ENCODE measurements around the gene AFF2.

Gene AFF2

DNA sequence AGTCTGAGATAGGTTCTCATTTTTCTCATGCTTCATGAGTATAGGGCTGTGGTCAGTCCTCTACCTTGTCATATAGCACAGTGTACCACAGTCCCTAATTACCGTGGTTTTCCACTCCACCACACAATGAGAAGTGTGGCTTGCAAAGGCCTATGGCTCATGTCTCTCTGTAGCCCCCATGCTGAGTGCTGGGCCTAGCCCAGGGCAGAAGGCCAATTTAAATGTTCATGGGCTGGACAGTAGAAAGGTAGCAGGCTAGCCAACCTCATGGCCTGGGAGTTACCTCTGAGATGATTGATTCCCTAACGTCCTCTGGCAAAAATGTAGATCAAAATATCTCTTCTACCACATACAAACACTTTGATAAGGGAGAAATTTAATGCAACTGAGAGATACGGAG lies 222.5 kb downstream of the AFF2 start:
- TF ChIP-seq CTCF (IDR thresholded peaks at IDR 0.05; ENCODE audit: extremely low read depth, missing control alignments): no peak
- DNase-seq (ENCODE audit: low spot score): no peak

- DNase-seq (ENCODE audit: low spot score): no peak
- TF ChIP-seq CTCF (IDR thresholded peaks at IDR 0.05; ENCODE audit: extremely low read depth, missing control alignments): no peak
Measured at GRCh38 chrX:148723551-148723950, 223.1 kb downstream of the AFF2 start.

GRCh38 chrX:148728901-148729300 lies 228.5 kb downstream of the AFF2 start:
- no peak for TF ChIP-seq CTCF (IDR thresholded peaks at IDR 0.05; ENCODE audit: extremely low read depth, missing control alignments)
- no peak for DNase-seq (ENCODE audit: low spot score)

GRCh38 chrX:148732743-148733142 lies 232.3 kb downstream of the AFF2 start:
- no peak for TF ChIP-seq CTCF (IDR thresholded peaks at IDR 0.05; ENCODE audit: extremely low read depth, missing control alignments)
- DNase-seq (ENCODE audit: low spot score): no peak

DNA sequence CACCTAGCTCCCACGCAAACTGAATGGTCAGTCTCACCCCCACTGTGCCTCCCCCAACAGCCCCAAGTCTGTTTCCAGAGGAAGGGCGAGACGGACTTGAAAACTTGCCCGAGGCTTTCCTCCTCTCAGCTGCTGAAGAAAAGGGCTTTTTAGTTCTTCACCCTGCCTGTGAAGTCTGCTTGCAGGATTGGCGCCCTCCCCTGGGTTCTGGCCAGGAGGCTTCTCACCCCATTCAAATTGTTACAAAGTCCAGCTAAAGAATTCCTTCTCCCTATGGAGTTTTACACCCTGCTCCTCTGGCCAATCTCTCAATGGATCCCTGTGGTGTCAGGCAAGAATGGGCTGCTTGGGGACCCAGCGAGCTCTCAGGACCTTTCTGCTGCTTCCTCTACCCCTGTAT lies 241.0 kb downstream of the AFF2 start:
- no peak for TF ChIP-seq CTCF (IDR thresholded peaks at IDR 0.05; ENCODE audit: extremely low read depth, missing control alignments)
- no peak for DNase-seq (ENCODE audit: low spot score)

DNA sequence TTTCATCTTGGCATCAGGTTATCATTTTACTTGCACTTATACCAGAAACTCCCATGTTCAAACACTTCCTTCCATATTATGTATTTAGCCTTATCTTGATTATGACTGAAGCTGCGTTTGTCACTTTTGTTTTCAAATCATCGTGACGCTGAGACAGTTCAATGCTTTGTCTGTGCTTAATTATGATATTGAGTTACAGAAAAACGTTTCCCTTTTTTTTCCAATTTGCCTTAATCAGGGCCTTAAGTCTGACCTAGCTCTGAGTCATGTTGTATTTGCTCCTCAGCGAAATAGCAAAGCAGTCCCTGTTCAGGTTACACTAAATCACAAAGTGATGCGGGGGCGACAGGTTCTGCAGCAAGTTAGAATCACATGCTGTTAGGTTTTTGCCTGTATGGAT lies 254.7 kb downstream of the AFF2 start:
- DNase-seq (ENCODE audit: low spot score): no peak
- no peak for TF ChIP-seq CTCF (IDR thresholded peaks at IDR 0.05; ENCODE audit: extremely low read depth, missing control alignments)

DNA sequence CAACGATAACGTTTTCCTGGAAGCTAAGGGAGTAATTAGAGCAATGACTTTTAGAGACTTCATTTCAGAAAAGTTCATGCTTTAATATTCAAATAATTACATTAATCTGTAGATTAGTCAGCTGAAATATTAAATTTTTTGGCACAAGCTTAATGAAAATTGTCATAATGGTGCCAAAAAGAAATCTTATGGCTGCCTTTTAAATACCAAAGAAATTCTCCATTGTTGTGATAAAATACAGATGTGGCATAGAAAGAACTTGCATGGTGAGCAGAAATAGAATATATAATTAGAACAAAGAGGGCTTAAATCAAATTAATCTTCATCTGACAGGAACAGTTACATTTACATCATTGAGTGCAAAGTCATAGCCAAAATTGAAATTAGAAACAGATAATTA lies 263.5 kb downstream of the AFF2 start:
- DNase-seq (ENCODE audit: low spot score): no peak
- no peak for TF ChIP-seq CTCF (IDR thresholded peaks at IDR 0.05; ENCODE audit: extremely low read depth, missing control alignments)

All from GM20000 (cell line).